ENCODE data around the gene AJM1.

Gene AJM1

DNA sequence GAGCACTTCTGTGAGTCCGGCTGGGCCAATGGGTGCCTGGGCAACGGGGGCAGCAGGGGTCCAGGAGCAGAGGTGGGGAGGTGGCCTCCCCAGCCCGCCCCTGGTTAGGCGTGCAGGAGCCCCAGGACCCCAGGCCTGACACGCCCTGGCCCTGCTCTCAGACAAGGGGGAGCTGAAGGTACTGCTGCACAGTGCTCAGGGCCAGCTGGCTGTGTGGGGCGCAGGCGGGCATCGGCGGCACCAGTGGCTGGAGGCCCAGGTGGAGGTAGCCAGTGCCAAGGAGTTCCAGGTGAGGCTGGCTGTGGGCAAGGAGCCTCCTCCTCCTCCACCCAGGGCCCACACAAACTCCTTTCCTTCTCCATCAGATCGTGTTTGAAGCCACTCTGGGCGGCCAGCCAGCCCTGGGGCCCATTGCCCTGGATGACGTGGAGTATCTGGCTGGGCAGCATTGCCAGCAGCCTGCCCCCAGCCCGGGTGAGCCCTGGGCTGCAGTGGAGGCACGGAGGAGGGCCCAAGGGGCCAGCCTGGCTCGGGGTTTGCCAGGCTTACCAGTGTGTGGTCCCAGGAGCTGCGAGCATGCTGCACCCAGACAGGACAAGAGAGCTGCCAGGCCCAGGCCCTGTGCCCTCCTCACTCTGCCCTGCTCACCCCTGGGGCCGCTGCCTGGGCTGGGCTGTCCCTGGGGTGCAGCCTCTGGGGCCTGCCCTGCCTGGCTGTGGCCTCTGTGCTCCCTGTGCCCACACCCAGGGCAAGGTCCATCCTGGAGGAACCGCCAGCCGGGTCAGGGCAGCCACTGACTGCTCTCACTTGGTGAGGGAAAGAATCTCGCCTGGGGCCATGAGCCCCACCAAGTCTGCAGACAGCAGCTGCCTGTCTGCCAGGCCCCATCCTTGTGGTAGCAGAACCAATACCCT is 16.8 kb downstream of the AJM1 start:
- TF ChIP-seq, protein P1, sequence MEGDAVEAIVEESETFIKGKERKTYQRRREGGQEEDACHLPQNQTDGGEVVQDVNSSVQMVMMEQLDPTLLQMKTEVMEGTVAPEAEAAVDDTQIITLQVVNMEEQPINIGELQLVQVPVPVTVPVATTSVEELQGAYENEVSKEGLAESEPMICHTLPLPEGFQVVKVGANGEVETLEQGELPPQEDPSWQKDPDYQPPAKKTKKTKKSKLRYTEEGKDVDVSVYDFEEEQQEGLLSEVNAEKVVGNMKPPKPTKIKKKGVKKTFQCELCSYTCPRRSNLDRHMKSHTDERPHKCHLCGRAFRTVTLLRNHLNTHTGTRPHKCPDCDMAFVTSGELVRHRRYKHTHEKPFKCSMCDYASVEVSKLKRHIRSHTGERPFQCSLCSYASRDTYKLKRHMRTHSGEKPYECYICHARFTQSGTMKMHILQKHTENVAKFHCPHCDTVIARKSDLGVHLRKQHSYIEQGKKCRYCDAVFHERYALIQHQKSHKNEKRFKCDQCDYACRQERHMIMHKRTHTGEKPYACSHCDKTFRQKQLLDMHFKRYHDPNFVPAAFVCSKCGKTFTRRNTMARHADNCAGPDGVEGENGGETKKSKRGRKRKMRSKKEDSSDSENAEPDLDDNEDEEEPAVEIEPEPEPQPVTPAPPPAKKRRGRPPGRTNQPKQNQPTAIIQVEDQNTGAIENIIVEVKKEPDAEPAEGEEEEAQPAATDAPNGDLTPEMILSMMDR (IDR thresholded peaks at IDR 0.05; ENCODE audit: extremely low read depth, missing control alignments): no peak
- no peak for DNase-seq (ENCODE audit: low spot score)

DNA sequence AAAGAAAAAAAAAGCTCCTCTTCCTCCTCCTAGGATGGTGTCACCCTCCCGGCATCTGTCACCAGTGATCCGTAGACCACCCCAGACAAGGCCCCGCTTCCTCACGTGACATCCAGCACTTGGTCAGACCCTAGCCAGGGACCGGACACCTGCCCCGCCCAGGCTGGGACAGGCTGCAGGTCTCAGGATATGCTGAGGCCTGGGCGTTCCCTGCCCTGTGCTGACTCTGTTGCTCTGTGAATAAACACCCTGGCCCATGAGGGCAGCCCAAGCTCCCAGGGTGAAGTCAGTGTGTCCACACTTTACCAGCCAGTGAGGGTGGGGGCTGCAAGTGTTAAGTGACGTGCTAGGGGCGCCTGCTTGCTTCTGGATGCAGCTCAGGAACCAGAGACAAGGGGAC is 18.3 kb downstream of the AJM1 start:
- TF ChIP-seq, protein P1 (IDR thresholded peaks at IDR 0.05; ENCODE audit: extremely low read depth, missing control alignments): no peak
- no peak for DNase-seq (ENCODE audit: low spot score)

DNA sequence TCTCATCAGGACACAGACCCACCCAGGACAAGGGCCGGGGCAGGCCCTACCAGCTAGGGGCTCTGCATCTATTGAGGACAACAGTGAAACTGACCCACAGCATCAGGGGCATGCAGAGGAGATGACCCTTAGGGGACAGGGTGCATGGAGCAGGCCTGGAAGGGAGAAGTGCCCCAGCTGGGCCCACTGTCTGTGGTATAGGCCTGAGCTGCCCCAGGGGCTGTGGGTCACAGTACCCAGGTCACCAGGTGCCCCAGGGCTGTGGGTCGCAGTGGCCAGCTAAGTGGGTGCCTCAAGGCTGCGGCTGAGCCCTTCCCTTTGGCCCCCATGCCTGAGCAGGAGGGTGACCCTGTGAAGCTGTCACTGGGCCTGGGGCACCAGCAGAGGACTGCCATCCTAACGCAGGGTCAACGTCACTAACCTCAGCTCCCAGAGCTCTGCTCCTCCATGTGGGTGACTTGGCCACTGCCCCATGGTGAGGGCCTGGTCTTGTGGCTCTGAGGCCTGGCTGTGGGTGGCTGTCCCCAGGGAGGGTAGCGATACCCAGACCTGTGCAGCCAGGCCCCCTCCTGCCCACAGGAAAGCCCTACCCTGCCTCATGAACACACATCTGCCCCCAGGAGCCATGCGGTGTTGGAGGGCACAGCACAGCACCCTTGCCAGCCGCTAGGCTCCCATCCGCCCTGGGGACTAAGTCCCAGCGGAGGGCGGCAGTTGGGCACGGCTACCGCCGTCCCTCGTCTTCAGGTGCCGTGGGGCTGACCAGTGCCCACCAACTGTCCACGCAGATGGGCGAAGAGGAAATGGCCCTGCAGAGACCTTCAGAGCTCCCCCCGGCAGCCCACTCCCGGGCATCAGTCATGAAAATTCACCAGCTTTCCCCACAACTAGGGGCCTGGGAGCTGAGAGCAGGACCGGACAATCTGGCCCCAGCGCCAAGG is 18.9 kb downstream of the AJM1 start:
- DNase-seq (ENCODE audit: low spot score): no peak
- TF ChIP-seq, protein P1 (IDR thresholded peaks at IDR 0.05; ENCODE audit: extremely low read depth, missing control alignments): no peak

DNA sequence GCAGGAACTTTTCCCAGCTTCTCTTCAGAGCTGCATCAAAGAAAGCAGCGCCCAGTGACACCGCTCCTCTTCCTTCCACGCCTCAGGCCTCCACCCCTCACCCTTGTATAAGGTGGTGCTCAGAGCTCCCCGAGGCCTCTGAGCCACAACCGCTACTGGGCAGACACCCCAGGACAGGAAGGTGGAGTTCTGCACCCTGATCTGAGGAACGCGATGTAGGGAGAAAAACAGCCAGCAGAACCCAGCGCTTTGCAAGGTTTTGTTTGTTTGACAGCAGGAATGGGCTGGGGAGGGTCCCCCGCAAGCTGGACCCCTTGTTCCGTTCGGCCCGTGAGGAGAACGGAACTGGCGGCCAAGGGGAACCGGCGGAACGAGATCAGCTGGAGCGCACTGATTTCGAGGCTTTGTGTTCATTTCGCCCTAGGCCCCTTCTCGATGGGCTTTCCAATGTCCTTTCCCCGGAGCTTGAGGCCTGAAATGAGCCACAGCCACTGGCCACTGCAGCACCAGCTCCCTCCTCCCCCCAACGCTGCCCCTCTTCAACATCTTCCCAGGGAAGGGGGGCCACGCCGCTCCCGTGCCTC is 19.7 kb downstream of the AJM1 start:
- DNase-seq (ENCODE audit: low spot score): no peak
- TF ChIP-seq, protein P1 (IDR thresholded peaks at IDR 0.05; ENCODE audit: extremely low read depth, missing control alignments): no peak

DNA sequence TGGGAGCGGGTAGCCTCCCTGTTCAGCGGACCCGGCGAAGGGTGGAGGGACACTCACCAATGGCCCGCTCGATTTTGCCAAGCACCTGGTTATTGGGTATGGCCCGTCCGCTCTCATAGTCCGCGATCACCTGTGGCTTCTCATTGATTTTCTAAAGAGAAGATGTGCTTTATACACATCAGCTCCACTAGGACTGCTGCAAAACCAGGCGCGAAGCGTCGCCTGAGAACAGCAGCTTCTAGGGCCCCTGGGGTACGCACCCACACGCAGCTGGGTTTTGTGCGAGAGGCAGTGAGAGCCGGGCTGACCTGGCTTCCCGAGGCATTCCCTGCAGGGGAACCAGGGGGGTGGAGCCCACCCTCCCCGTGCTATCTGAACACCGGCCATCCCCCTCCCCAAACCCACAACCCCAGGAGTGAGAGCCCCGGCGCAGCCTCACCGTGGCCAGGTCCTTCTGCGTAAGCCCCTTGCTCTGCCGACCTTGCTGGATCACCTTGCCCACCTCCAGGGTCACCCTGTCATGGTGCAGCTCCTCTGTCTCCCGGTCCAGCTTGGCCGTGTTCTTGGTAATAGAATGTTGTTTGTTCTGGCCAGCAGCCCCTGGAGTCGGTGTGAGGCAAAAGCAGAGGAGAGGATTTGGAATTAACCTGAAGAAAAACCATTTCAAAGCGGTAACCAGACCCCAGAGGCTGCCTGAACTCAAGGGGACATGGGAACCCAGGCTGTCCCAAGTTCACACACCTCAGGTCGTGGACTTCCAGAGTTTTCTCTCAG is 20.8 kb downstream of the AJM1 start:
- TF ChIP-seq, protein P1 (IDR thresholded peaks at IDR 0.05; ENCODE audit: extremely low read depth, missing control alignments): no peak
- DNase-seq (ENCODE audit: low spot score): no peak

DNA sequence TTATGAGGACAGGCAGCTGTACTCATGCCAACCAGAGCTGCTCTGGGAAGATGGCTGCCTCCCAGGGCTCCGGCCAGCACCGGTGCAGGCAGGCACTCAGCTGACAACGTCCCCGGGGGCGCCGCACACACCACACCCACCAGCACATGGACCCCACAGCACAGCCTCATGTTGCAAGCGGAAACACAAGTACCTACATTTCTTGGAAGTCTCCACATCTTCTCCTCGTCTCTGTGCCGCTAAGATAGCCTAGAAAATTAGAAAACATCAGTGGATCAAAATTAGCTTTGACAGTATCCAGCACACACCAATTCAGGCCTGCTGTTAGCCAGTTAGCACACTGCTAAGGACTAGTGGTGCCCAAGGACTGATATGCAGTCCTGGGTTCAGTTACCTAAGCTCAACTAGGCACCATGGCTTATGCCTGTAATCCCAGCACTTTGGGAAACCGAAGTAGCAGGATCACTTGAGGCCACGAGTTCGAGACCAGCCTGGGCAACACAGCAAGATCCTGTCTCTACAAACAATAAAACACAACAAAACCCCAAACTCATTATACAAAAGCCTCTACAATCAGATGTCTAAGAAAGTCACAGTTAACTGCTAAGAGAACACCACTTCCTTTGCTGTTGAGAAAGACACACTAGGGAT is 21.5 kb downstream of the AJM1 start:
- no peak for DNase-seq (ENCODE audit: low spot score)
- TF ChIP-seq, protein P1 (IDR thresholded peaks at IDR 0.05; ENCODE audit: extremely low read depth, missing control alignments): no peak
